GM12864 (cell line): ENCODE data around the gene ADCYAP1R1.

ENCODE experiments used
- DNase-seq: peaks from one replicate; pipeline ENCODE4 v3.0.0-alpha.2; 2011; ENCODE audit warnings: low read depth
- H3K4me3 ChIP-seq: 2 replicates; pipeline ENCODE4 v1.5.1; 2011; ENCODE audit warnings: mild to moderate bottlenecking, low read depth, low read length, control low read depth
- TF ChIP-seq, protein P1 (sequence below): IDR thresholded peaks from 2 replicates; pipeline ENCODE4 v1.5.1; 2011; ENCODE audit warnings: low read depth, mild to moderate bottlenecking, moderate library complexity, low read length, control low read depth, inconsistent platforms; ENCODE audit errors: missing control alignments

The ADCYAP1R1 gene

DNA sequence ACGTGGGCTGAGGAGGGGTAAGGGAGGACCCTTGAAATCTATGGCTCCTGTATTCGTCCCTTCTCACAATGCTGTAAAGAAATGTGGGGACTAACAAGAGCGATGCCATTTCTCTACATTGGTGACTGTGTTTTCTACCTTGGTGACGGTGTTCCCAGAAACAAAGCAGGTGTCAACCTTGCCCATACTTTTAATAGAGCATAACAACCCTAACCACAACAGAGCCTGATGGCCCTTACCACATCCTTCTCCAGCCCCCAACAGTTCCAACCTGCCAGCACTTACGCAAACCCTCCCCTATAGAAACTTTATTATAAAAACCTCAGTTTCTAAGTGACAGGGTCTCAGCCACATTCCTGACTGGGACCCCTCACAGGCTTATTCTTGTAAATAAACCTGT, 28.2 kb upstream of the ADCYAP1R1 start:
- no peak overlapping the region for H3K4me3 ChIP-seq
- no peak for DNase-seq
- TF ChIP-seq, protein P1, sequence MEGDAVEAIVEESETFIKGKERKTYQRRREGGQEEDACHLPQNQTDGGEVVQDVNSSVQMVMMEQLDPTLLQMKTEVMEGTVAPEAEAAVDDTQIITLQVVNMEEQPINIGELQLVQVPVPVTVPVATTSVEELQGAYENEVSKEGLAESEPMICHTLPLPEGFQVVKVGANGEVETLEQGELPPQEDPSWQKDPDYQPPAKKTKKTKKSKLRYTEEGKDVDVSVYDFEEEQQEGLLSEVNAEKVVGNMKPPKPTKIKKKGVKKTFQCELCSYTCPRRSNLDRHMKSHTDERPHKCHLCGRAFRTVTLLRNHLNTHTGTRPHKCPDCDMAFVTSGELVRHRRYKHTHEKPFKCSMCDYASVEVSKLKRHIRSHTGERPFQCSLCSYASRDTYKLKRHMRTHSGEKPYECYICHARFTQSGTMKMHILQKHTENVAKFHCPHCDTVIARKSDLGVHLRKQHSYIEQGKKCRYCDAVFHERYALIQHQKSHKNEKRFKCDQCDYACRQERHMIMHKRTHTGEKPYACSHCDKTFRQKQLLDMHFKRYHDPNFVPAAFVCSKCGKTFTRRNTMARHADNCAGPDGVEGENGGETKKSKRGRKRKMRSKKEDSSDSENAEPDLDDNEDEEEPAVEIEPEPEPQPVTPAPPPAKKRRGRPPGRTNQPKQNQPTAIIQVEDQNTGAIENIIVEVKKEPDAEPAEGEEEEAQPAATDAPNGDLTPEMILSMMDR = no peak

DNA sequence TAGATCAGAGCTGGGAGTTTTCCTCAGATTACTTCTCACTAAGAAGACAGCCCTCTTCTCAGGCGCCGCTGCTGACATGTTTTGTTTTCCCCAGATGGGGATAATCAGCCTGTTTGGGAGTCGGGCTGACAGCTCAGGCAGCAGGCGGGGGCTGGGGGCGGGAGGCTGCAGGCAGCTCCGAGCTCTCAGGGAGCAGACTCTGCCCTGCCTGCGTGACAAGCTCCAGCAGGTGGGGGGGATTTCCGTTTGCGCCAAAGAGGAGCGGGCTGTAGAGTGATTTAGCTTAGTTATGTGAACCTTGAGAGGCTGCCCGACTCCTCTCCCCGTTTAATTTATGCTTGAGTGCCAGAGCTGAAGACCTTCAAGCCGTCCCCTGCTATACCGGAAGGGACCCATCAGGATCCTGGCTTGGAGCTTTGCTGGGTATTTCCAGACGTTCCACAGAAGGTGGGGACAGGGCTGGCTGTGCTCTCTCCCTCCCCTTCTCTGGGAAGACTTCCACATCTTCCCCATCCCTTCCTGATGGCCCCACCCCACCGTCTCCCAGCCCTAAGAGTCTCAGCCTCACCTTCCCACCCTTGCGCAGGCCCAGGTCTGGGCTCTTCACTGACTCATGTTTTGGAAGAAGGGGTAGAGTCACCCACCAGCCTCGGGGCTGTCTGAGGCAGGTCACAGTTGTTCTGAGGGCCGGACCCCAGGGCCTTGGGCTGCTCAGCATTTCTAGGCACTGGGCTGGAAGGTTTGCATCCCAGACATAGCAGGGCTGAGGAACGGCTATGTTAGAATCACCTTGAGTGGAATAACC, 24.7 kb upstream of the ADCYAP1R1 start:
- TF ChIP-seq, protein P1 = no peak
- no peak overlapping the region for H3K4me3 ChIP-seq
- no peak for DNase-seq

DNA sequence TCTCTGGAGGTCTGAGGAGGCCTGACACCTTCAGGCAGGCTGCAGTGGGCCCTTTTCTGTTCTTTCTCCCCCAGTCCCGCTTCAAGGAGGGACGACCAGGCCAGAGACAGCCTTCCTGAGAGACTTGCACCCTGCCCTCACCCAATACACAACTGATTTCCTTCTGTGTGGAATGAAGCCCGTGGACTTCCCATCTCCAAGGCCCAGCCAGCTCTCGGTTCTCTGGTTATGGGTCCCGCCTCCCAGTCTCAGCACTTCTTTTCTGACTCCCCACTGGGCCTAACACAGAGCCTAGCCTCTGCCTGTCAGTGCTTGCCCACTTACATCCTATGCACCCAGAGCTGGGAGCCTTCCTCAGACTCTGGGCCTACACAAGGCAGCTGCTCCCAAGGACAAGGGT, 24.1 kb upstream of the ADCYAP1R1 start:
- H3K4me3 ChIP-seq = no peak overlapping the region
- TF ChIP-seq, protein P1 = no peak
- DNase-seq = no peak

DNA sequence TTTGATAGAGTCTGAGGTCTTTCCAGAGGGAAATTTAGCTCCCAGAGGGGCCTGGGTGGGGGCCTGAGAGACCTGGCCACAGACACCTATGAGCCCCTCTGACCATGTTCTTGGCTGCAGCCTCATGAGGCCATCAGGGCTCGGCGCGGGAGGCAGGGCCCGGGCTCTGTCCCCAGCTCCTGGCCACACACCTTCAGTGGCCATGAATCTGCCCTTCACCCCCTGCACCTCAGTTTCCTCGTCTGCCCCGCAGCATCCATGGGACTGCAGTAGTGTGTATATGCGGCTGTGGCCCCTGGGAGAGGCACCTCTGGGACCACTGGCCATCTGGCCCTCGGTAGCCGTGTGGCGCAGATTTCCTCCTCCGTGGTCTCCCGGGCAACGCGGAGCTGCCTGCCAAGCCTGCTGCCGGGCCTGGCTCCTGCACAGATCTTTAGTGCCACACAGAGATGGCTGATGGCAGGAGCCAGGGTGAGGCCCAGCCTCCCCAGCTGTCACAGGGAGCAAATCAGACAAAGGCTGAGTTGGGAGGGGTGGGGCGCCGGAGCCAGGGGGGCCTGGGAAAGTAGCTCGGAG, 23.6 kb upstream of the ADCYAP1R1 start:
- no peak overlapping the region for H3K4me3 ChIP-seq
- TF ChIP-seq, protein P1 = no peak
- no peak for DNase-seq

DNA sequence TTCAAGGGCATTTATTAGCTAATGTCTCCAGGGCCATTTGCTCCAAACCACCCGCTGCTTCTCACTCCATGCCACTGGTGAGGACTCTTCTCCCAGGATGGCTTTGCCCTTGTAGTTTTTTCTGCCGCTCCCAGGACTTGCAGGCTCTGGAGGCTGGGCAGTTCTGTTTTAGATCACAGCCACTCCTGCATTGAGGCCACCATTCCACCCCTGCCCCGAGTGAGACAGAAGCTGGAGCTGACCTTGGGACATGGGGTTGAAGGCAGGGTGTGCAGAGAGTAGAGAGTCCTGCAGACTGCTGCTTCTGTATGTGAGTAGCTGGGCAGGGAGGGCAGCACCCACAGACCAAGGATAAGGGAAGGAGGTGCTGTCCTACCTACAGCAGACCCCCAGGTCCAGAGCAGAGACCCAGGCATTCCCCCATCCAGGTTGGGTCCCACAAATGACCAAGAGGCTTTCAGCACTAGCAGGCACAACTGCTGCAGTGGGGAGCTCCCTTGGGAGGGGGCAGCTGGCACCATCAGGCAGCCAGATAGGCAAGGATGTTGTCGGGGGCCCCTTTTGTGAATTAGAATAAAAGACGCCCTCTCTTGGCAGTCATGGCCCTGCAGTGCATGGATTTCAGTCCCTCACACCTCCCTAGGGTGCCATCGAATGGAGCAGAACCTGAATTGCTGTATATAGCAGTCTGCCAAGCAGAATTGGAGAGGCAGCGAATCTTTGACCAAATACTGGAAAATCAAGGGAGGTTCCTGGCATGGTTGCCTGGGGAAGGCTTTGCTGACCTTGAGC, 22.7 kb upstream of the ADCYAP1R1 start:
- DNase-seq = no peak
- TF ChIP-seq, protein P1 = no peak
- H3K4me3 ChIP-seq = no peak overlapping the region

DNA sequence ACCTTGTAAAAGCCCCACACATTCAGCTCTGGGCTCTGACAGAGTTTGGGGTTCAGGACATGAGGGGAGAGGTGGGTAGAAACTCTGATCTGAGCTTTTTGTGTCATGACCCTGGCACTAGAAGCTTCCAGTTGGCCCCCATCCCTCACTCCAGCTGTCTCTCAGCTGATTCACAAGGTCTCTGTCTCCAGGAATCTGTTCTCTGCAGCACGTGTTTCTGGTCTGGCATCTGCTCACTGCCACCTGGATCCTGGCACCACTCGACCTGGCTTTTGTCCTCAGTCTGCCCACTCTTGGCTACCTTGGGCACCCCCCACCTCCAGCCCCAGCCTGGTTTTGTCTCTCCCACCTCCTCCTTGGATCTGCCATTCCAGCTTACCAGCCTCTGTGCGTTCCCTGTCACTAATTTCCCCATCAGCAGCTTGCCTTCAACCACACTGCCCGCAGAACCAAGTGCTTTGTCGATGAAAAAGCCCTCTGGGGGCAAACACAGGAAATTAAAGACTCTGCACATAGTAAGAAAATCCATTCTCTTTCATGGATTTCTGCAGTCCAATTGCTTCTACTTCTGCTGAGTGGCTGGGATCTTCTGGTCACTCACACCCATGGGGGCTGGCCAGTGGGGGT, 18.3 kb upstream of the ADCYAP1R1 start:
- TF ChIP-seq, protein P1 = no peak
- no peak for DNase-seq

More for the DNA sequence above, 18.3 kb upstream of the ADCYAP1R1 start:
- no peak overlapping the region for H3K4me3 ChIP-seq
